A673 (cell line): ENCODE results near the gene LMBR1. TPM values are rescaled to one million over a fixed set of nuclear protein-coding genes. Genes with fewer than 3 reads are reported as not detected.

Source experiments
- BruUV-seq: library from RNA; stranded (reverse); fragments of 400-500 nt; replicated peaks from 2 replicates; lab custom pipeline; 2021; lab: Mats Ljungman, UMichigan
- CTCF ChIA-PET: fragments of 300-600 bp; sonication (Branson Sonifier 250); formaldehyde crosslinking; loops from one replicate; lab custom pipeline; 2022; ENCODE audit warnings: antibody characterized with exemption; lab: Charles Lee
- POLR2A ChIA-PET: fragments of 300-600 bp; sonication (Branson Sonifier 250); formaldehyde crosslinking; loops from one replicate; lab custom pipeline; 2022; ENCODE audit warnings: antibody characterized with exemption; ENCODE audit not compliant: low non-redundant PET; lab: Charles Lee
- DNase-seq: peaks from one replicate; pipeline ENCODE4 v3.0.0-alpha.2; 2015; ENCODE audit warnings: low spot score
- H3K27ac ChIP-seq: fragments of 200-600 bp; sonication (generic); 2 replicates; pipeline ENCODE4 v1.5.1; 2016; ENCODE audit warnings: mixed run types, low read depth, mild to moderate bottlenecking, mixed read lengths, antibody characterized with exemption, low read length; ENCODE audit not compliant: poor library complexity, severe bottlenecking
- H3K27me3 ChIP-seq: fragments of 200-600 bp; sonication (generic); replicated peaks from 2 replicates; pipeline ENCODE4 v1.6.1; 2017; ENCODE audit warnings: mixed run types, low read depth, mild to moderate bottlenecking, mixed read lengths, antibody characterized with exemption, low read length; ENCODE audit not compliant: insufficient read depth, poor library complexity
- H3K36me3 ChIP-seq: fragments of 200-600 bp; sonication (generic); 2 replicates; pipeline ENCODE4 v1.6.1; 2016; ENCODE audit warnings: mixed run types, mild to moderate bottlenecking, mixed read lengths, antibody characterized with exemption, low read length; ENCODE audit not compliant: insufficient read depth, poor library complexity, severe bottlenecking
- H3K4me1 ChIP-seq: fragments of 200-600 bp; sonication (generic); 2 replicates; pipeline ENCODE4 v1.6.1; 2017; ENCODE audit warnings: mixed run types, mild to moderate bottlenecking, mixed read lengths, antibody characterized with exemption, low read length; ENCODE audit not compliant: insufficient read depth, poor library complexity, severe bottlenecking
- H3K4me3 ChIP-seq: fragments of 200-600 bp; sonication (generic); 2 replicates; pipeline ENCODE4 v1.5.1; 2016; ENCODE audit warnings: low read depth, mixed run types, mild to moderate bottlenecking, mixed read lengths, low read length; ENCODE audit not compliant: poor library complexity, severe bottlenecking
- H3K9me3 ChIP-seq: fragments of 200-600 bp; sonication (generic); 2 replicates; pipeline ENCODE4 v1.6.1; 2016; ENCODE audit warnings: mixed run types, low read depth, mild to moderate bottlenecking, mixed read lengths, antibody characterized with exemption, low read length; ENCODE audit not compliant: poor library complexity, severe bottlenecking
- CTCF ChIP-seq: fragments of 300-800, 200-600 bp; sonication (generic); conservative IDR thresholded peaks from 2 replicates; pipeline ENCODE4 v1.5.1; 2017; ENCODE audit warnings: low read depth, mild to moderate bottlenecking, antibody characterized with exemption, low read length, moderate library complexity, mixed read lengths
- EZH2 ChIP-seq: fragments of 200-600 bp; sonication (generic); IDR thresholded peaks from 2 replicates; pipeline ENCODE4 v1.6.1; 2017; ENCODE audit warnings: borderline replicate concordance, low read depth, mild to moderate bottlenecking, mixed read lengths, antibody characterized with exemption, low read length; ENCODE audit not compliant: poor library complexity, severe bottlenecking
- intact Hi-C: fragments of 100-400 bp; cut with micrococcal nuclease; formaldehyde crosslinking; loops from one replicate; pipeline ENCODE4 v1.10.0; 2022; ENCODE audit not compliant: unreplicated experiment
- total RNA-seq: library from RNA; stranded (reverse); gene quantifications from 2 replicates; pipeline ENCODE4 v1.2.3, GENCODE V29; 2021

LMBR1 gene
- total RNA-seq, 1 experiment from 2014 or later: 50.7 TPM

- Histone ChIP-seq H3K27ac (no peak overlapping the region), H3K9me3 (no peaks in the 10 kb centered on the region), H3K36me3 (no peaks in the 10 kb centered on the region), H3K4me3 (no peak overlapping the region), H3K4me1 (no peaks in the 10 kb centered on the region), H3K27me3 (no peaks in the 10 kb centered on the region)
- BruUV-seq: no TSS peak
- TF ChIP-seq EZH2 (no peak), CTCF (no peak)
- CTCF ChIA-PET: no interaction called here
- intact Hi-C loops: no loop called here
- POLR2A ChIA-PET: no interaction called here
- DNase-seq: no peak
Observed at GRCh38 chr7:156665101-156665500, 227.9 kb downstream of the LMBR1 start.

GRCh38 chr7:156662277-156662676 is 230.7 kb downstream of the LMBR1 start:
- no peak for DNase-seq
- Histone ChIP-seq H3K4me1 (no peaks in the 10 kb centered on the region), H3K36me3 (no peaks in the 10 kb centered on the region), H3K9me3 (no peaks in the 10 kb centered on the region), H3K4me3 (no peak overlapping the region), H3K27me3 (no peaks in the 10 kb centered on the region), H3K27ac (no peak overlapping the region)
- CTCF ChIA-PET: no interaction called here
- TF ChIP-seq CTCF: no peak
- no peak for TF ChIP-seq EZH2
- POLR2A ChIA-PET: no interaction called here
- intact Hi-C loops: no loop called here
- BruUV-seq: no TSS peak

- TF ChIP-seq CTCF (no peak), EZH2 (no peak)
- no peak overlapping the region for H3K27ac ChIP-seq
- CTCF ChIA-PET: interaction anchor here (0.6 kb wide), 1 partner anchor 21 kb away, joined by 3 read pairs; the partner anchor contains the start of gene RNF32
- no peak for DNase-seq
- H3K36me3 ChIP-seq: no peaks in the 10 kb centered on the region
- intact Hi-C loops: no loop called here
- POLR2A ChIA-PET: no interaction called here
- no TSS peak for BruUV-seq
- no peaks in the 10 kb centered on the region for H3K9me3 ChIP-seq
- H3K4me3 ChIP-seq: no peak overlapping the region
- H3K27me3 ChIP-seq: no peaks in the 10 kb centered on the region
- H3K4me1 ChIP-seq: no peaks in the 10 kb centered on the region
Observed at GRCh38 chr7:156661637-156662036, 231.3 kb downstream of the LMBR1 start.
